OCI-LY7 (cell line): ENCODE measurements around the gene GNG3. TPM values are rescaled to one million over a fixed set of nuclear protein-coding genes. Genes with fewer than 3 reads are reported as not detected.

Source experiments
- BruUV-seq: library from RNA; stranded (reverse); fragments of 400-500 nt; replicated peaks from 2 replicates; lab custom pipeline; 2021; lab: Mats Ljungman, UMichigan
- CTCF ChIA-PET: fragments of 300-600 bp; sonication (Branson Sonifier 250); formaldehyde crosslinking; loops from one replicate; lab custom pipeline; 2022; ENCODE audit warnings: antibody characterized with exemption; ENCODE audit not compliant: unreplicated experiment; lab: Charles Lee
- POLR2A ChIA-PET: fragments of 300-600 bp; sonication (Branson Sonifier 250); formaldehyde crosslinking; loops from one replicate; lab custom pipeline; 2022; ENCODE audit warnings: antibody characterized with exemption; lab: Charles Lee
- DNase-seq: peaks from one replicate; pipeline ENCODE4 v3.0.0-alpha.2; 2015; ENCODE audit warnings: low spot score
- H2AFZ ChIP-seq: fragments of 200-600 bp; sonication (generic), shearing (Covaris generic); 2 replicates; pipeline ENCODE4 v1.6.1; 2014; ENCODE audit warnings: mild to moderate bottlenecking, antibody characterized with exemption, low read length, moderate library complexity
- H3K27ac ChIP-seq: fragments of 200-600 bp; sonication (generic); 2 replicates; pipeline ENCODE4 v1.5.1; 2014; ENCODE audit warnings: mixed run types, low read depth, mild to moderate bottlenecking, moderate library complexity, low read length, inconsistent platforms; ENCODE audit not compliant: poor library complexity, severe bottlenecking
- H3K36me3 ChIP-seq: fragments of 200-600 bp; sonication (generic); 2 replicates; pipeline ENCODE4 v1.6.1; 2014; ENCODE audit warnings: mild to moderate bottlenecking, antibody characterized with exemption, low read length, moderate library complexity, mixed read lengths; ENCODE audit not compliant: insufficient read depth
- H3K4me1 ChIP-seq: fragments of 200-600 bp; sonication (generic); 2 replicates; pipeline ENCODE4 v1.5.1; 2014; ENCODE audit warnings: mild to moderate bottlenecking, low read length; ENCODE audit not compliant: insufficient read depth, poor library complexity, severe bottlenecking
- H3K4me2 ChIP-seq: fragments of 200-600 bp; sonication (generic); 2 replicates; pipeline ENCODE4 v1.6.1; 2014; ENCODE audit warnings: mild to moderate bottlenecking, low read length
- H3K4me3 ChIP-seq: fragments of 200-600 bp; sonication (generic); 2 replicates; pipeline ENCODE4 v1.5.1; 2014; ENCODE audit warnings: mild to moderate bottlenecking, low read depth, low read length; ENCODE audit not compliant: poor library complexity, severe bottlenecking
- H3K79me2 ChIP-seq: fragments of 200-600 bp; sonication (generic); 2 replicates; pipeline ENCODE4 v1.6.1; 2016; ENCODE audit warnings: low read depth, mild to moderate bottlenecking, low read length, moderate library complexity, mixed read lengths; ENCODE audit not compliant: insufficient read depth
- H3K9me2 ChIP-seq: fragments of 200-600 bp; sonication (generic); 2 replicates; pipeline ENCODE4 v1.6.1; 2016; ENCODE audit warnings: mild to moderate bottlenecking, low read length, mixed read lengths; ENCODE audit not compliant: insufficient read depth
- H3K9me3 ChIP-seq: fragments of 200-600 bp; sonication (generic); 2 replicates; pipeline ENCODE4 v1.6.1; 2014; ENCODE audit warnings: mild to moderate bottlenecking, mixed run types, low read length, mixed read lengths
- H4K20me1 ChIP-seq: fragments of 200-600 bp; sonication (generic); 2 replicates; pipeline ENCODE4 v1.6.1; 2014; ENCODE audit warnings: mild to moderate bottlenecking, antibody characterized with exemption, low read length, moderate library complexity, mixed read lengths; ENCODE audit not compliant: insufficient read depth
- EZH2phosphoT487 ChIP-seq: fragments of 200-600 bp; sonication (generic); IDR thresholded peaks from 2 replicates; pipeline ENCODE4 v1.6.1; 2018; ENCODE audit warnings: low read depth, borderline replicate concordance, mild to moderate bottlenecking, mixed run types, antibody characterized with exemption, low read length, moderate library complexity, mixed read lengths
- intact Hi-C: fragments of 100-400 bp; cut with micrococcal nuclease; formaldehyde crosslinking; loops from one replicate; pipeline ENCODE4 v1.10.0; 2022; ENCODE audit not compliant: unreplicated experiment
- total RNA-seq, 2 experiments: library from RNA; depleted of rRNA in 1 of 2; stranded (reverse); fragments of >200 nt in 1 of 2; shearing (Covaris generic) in 1 of 2; gene quantifications; 2 replicates each; pipeline ENCODE4 v1.2.3, GENCODE V29; 2014 to 2022
- TF ChIP-seq, protein P1 (sequence below): fragments of 200-600 bp; sonication (generic); conservative IDR thresholded peaks from 2 replicates; pipeline ENCODE4 v1.5.1; 2014; ENCODE audit warnings: mild to moderate bottlenecking, antibody characterized with exemption, low read length, moderate library complexity, mixed read lengths

The GNG3 gene
- total RNA-seq, 2 experiments from 2014 or later: not detected

DNA sequence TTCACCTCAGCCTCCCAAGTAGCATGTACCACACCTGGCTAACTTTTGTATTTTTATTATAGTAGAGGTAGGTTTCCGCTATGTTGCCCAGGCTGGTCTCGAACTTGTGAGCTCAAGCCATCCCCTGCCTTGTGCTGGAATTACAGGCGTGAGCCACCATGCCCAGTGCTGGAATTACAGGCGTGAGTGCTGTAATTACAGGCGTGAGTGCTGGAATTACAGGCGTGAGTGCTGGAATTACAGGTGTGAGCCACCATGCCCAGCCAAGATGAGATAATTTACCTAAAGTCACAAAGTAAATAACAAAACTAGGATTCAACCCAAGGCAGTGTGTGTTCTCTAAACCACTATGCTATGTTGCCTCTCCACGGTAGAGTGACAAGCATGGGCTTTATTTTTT is 25.0 kb upstream of the GNG3 start:
- H3K27ac ChIP-seq: no peak overlapping the region
- H3K4me1 ChIP-seq: peaks cover 24% of the 10 kb centered on the region
- H3K9me2 ChIP-seq: no peaks in the 10 kb centered on the region
- TF ChIP-seq EZH2phosphoT487: no peak
- TF ChIP-seq, protein P1, sequence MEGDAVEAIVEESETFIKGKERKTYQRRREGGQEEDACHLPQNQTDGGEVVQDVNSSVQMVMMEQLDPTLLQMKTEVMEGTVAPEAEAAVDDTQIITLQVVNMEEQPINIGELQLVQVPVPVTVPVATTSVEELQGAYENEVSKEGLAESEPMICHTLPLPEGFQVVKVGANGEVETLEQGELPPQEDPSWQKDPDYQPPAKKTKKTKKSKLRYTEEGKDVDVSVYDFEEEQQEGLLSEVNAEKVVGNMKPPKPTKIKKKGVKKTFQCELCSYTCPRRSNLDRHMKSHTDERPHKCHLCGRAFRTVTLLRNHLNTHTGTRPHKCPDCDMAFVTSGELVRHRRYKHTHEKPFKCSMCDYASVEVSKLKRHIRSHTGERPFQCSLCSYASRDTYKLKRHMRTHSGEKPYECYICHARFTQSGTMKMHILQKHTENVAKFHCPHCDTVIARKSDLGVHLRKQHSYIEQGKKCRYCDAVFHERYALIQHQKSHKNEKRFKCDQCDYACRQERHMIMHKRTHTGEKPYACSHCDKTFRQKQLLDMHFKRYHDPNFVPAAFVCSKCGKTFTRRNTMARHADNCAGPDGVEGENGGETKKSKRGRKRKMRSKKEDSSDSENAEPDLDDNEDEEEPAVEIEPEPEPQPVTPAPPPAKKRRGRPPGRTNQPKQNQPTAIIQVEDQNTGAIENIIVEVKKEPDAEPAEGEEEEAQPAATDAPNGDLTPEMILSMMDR: no peak
- peaks cover under 1% of the 10 kb centered on the region; the same call in 1 of the 2 replicates for H3K36me3 ChIP-seq
- intact Hi-C loops: no loop called here
- ChIA-PET POLR2A (no interaction called here), CTCF (interaction anchor here (1.0 kb wide), 1 partner anchor 71 kb away, joined by 5 read pairs; the partner anchor contains the start of gene ZBTB3)
- H3K4me3 ChIP-seq: no peak overlapping the region
- H3K79me2 ChIP-seq: peaks cover 14% of the 10 kb centered on the region; the same call in 1 of the 2 replicates
- BruUV-seq: no TSS peak
- H4K20me1 ChIP-seq: no peaks in the 10 kb centered on the region
- H3K4me2 ChIP-seq: no peak overlapping the region
- DNase-seq: no peak
- no peak overlapping the region for H2AFZ ChIP-seq
- no peaks in the 10 kb centered on the region for H3K9me3 ChIP-seq

DNA sequence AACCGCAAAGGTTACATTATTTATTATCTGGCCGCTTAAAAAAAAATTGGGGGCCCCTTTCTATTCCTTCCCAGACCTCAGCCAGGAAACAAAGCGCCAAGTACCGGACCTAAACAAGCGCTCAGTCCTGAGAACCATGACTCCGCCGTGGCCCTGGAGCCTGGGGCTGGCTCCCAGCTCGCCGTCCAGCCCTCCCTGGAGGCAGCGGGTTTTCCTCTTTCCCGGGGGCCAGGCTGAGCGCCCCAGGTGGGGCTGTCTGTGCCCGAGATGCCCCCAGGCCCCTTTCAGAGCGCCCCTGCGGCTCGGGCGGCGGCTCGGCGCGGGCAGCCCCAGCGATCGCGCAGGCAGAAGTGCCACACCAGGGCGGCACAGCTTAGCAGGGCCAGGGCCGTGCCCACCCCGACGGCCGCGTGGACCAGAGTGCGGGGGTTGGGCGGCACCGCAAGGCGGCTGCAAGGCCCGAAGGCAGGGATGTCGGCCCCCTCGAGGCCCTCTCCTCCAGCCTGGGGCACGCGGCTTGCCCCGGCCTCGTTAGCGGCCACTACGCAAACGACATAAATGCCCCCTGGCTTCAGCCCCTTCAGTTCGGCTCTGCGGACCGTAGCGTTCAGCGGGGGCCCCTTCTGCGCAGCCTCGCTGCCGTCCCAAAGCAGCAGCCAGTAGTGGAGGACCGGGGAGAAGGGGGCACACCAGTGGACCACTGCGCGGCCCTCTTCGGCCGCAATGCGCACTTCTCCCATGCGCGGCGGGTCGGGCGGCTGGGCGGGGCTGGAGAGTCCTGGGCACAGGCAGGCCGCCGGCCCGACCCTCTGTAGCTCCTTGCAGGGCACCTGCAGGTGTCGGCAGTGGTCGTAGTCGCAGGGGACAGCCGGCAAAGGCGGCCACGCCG is 19.7 kb upstream of the GNG3 start:
- no peaks in the 10 kb centered on the region for H4K20me1 ChIP-seq
- intact Hi-C loops: no loop called here
- no TSS peak for BruUV-seq
- DNase-seq: no peak
- TF ChIP-seq, protein P1: no peak
- no peak for TF ChIP-seq EZH2phosphoT487
- H3K27ac ChIP-seq: no peak overlapping the region
- H3K36me3 ChIP-seq: peaks cover 35% of the 10 kb centered on the region
- no peaks in the 10 kb centered on the region for H3K9me3 ChIP-seq
- no peaks in the 10 kb centered on the region for H3K4me1 ChIP-seq
- H3K4me3 ChIP-seq: no peak overlapping the region
- ChIA-PET CTCF (no interaction called here), POLR2A (interaction anchor here (1.9 kb wide), 1 partner anchor 40 kb away, joined by 4 read pairs; the partner anchor contains the start of gene HNRNPUL2)
- H3K79me2 ChIP-seq: no peaks in the 10 kb centered on the region
- H2AFZ ChIP-seq: no peak overlapping the region
- no peak overlapping the region for H3K4me2 ChIP-seq
- no peaks in the 10 kb centered on the region for H3K9me2 ChIP-seq

DNA sequence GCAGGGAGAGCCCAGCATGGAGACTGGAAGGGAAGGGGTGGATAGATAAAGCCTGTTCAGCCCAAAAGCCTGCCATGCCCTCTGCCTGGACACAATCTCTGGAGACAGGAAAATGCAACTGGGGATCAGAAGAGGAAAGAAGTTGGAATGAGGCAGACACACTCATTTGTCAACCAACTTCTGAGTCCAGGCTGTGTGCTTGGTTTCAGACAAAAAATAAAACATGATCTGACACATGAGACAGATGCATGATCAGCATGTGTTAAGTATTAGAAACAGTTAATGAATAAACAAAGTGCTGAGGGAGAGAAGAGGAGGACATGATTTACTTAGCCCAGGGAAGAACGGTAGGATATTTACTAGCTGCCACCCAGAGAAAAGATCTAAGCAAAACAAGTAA is 19.0 kb upstream of the GNG3 start:
- Histone ChIP-seq H4K20me1 (no peaks in the 10 kb centered on the region), H3K9me2 (no peaks in the 10 kb centered on the region), H3K4me1 (no peaks in the 10 kb centered on the region), H3K4me3 (no peak overlapping the region), H3K27ac (no peak overlapping the region), H3K9me3 (no peaks in the 10 kb centered on the region), H3K79me2 (no peaks in the 10 kb centered on the region), H3K36me3 (peaks cover 42% of the 10 kb centered on the region), H3K4me2 (no peak overlapping the region), H2AFZ (no peak overlapping the region)
- DNase-seq: no peak
- POLR2A ChIA-PET: interaction anchor here (1.2 to 1.9 kb wide), 2 partner anchors 11 to 39 kb away, joined by 3 to 4 read pairs; partner anchors contain the start of gene HNRNPUL2
- intact Hi-C loops: no loop called here
- BruUV-seq: no TSS peak
- TF ChIP-seq, protein P1: no peak
- no peak for TF ChIP-seq EZH2phosphoT487
- CTCF ChIA-PET: no interaction called here
